Panc1 (cell line): ENCODE measurements around the gene MACIR. TPM values are rescaled to one million over a fixed set of nuclear protein-coding genes. Genes with fewer than 3 reads are reported as not detected.

ENCODE experiments used
- ATAC-seq: fragments of 200-7000 bp; cut with Tn5 transposase; 2 replicates; pipeline ENCODE4 v1.9.1; 2020; ENCODE audit warnings: mild to moderate bottlenecking, moderate library complexity
- BruUV-seq: library from RNA; stranded (reverse); fragments of 400-500 nt; replicated peaks from 2 replicates; lab custom pipeline; 2021; lab: Mats Ljungman, UMichigan
- CTCF ChIA-PET: fragments of 300-600 bp; sonication (Branson Sonifier 250); formaldehyde crosslinking; loops from one replicate; lab custom pipeline; 2022; ENCODE audit warnings: antibody characterized with exemption; lab: Charles Lee
- POLR2A ChIA-PET: fragments of 300-600 bp; sonication (Branson Sonifier 250); formaldehyde crosslinking; loops from one replicate; lab custom pipeline; 2022; ENCODE audit warnings: antibody characterized with exemption; lab: Charles Lee
- DNase-seq: peaks from one replicate; pipeline ENCODE4 v3.0.0-alpha.2; 2010; ENCODE audit warnings: low read depth, low spot score
- H3K27ac ChIP-seq: 2 replicates; pipeline ENCODE4 v1.5.1; 2011; ENCODE audit warnings: mild to moderate bottlenecking, low read length, inconsistent platforms
- H3K27me3 ChIP-seq: fragments of 200-500 bp; sonication (Bioruptor generic); 2 replicates; pipeline ENCODE4 v1.6.0; 2014; ENCODE audit warnings: low read length, inconsistent platforms; ENCODE audit not compliant: control insufficient read depth, insufficient read depth
- H3K36me3 ChIP-seq: fragments of 200-500 bp; sonication (Bioruptor generic); 2 replicates; pipeline ENCODE4 v1.5.1; 2014; ENCODE audit warnings: inconsistent platforms, mild to moderate bottlenecking, low read length, moderate library complexity; ENCODE audit not compliant: control insufficient read depth, insufficient read depth
- H3K4me1 ChIP-seq: 2 replicates; pipeline ENCODE4 v1.5.1; 2011; ENCODE audit warnings: inconsistent platforms, mild to moderate bottlenecking, low read length, moderate library complexity; ENCODE audit not compliant: control insufficient read depth, insufficient read depth
- H3K4me3 ChIP-seq, 2 experiments: 2 replicates each; pipeline ENCODE4 v1.5.1; 2011 to 2012; ENCODE audit warnings: low read depth in 2 of 2, low read length in 2 of 2, mild to moderate bottlenecking in 2 of 2, inconsistent platforms in 1 of 2, moderate library complexity in 1 of 2
- H3K9me3 ChIP-seq: fragments of 200-500 bp; sonication (Bioruptor generic); 2 replicates; pipeline ENCODE4 v1.5.1; 2014; ENCODE audit warnings: low read depth, mild to moderate bottlenecking, inconsistent platforms, low read length, moderate library complexity; ENCODE audit not compliant: control insufficient read depth, insufficient read depth
- POLR2AphosphoS5 ChIP-seq: IDR thresholded peaks from 2 replicates; pipeline ENCODE4 v1.6.1; 2012; ENCODE audit warnings: mild to moderate bottlenecking, low read depth, low read length, moderate library complexity
- SIN3A ChIP-seq: IDR thresholded peaks from 2 replicates; pipeline ENCODE4 v1.6.1; 2012; ENCODE audit warnings: low read depth, mild to moderate bottlenecking, low read length, moderate library complexity, borderline replicate concordance; ENCODE audit not compliant: insufficient read depth
- TCF7L2 ChIP-seq: IDR thresholded peaks from 2 replicates; pipeline ENCODE4 v1.6.1; 2011; ENCODE audit warnings: mild to moderate bottlenecking, low read depth, low read length, inconsistent platforms
- in situ Hi-C: cut with HindIII; loops from 2 replicates; pipeline ENCODE4 v1.10.0; 2016; ENCODE audit warnings: low sequenced_read_pairs, low pct_unique_long_range_greater_than_20kb
- intact Hi-C: fragments of 100-400 bp; cut with micrococcal nuclease; formaldehyde crosslinking; loops from one replicate; pipeline ENCODE4 v1.10.0; 2022; ENCODE audit not compliant: unreplicated experiment
- total RNA-seq: library from RNA; stranded (reverse); gene quantifications from one replicate; pipeline ENCODE4 v1.2.1, GENCODE V29; 2021; ENCODE audit not compliant: unreplicated experiment
- TF ChIP-seq, protein P1 (sequence below), 2 experiments: IDR thresholded peaks; 2 replicates each; pipeline ENCODE4 v1.6.1; 2011 to 2012; ENCODE audit warnings: low read depth in 2 of 2, control low read depth in 1 of 2, low read length in 1 of 2, mild to moderate bottlenecking in 1 of 2, moderate library complexity in 1 of 2; ENCODE audit not compliant: insufficient read depth in 1 of 2
- TF ChIP-seq, protein P2 (sequence below): fragments of 450-650 bp; IDR thresholded peaks from 2 replicates; pipeline ENCODE4 v1.5.1; 2017; ENCODE audit warnings: mild to moderate bottlenecking

The MACIR gene
- total RNA-seq, 1 experiment from 2014 or later = 11.0 TPM

DNA sequence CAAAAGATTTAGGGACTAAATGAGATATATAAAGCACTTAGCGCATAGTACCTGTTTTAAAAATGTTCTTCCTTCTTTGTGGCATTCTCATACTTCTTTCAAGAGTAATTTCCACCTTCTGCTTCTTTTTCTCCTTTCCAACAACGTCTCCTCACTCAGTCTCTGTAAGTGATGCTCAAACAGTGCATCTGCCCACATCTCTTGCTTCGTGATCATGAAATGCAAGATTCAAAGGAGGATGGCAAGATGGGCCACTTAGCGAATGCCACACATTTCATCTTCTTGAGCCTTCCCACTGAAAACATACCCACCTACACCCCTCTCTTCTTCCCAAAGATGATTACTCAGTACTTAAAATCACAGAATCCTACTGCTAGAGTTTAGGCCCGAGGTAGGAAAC is 36.9 kb downstream of the MACIR start:
- ChIA-PET CTCF (no interaction called here), POLR2A (no interaction called here)
- in situ Hi-C loops = no loop called here

DNA sequence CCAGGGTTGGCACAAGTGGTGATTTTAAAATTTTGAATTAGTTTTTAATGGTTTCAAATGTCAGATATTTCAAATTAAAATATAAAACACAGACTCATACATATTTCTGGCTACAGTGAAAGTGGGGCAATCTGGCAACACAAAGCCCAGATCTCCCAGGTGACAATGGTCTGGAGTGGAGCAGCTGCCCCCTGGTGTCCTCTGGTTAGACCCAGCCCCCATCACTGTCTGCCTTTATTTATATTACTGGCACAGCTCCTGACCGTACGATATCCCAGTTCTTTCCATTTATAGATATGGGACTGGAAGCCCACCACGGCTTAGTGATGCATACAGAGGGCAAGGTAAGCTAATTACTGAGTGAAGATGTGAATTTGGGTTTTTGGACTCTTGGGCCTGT is 37.3 kb downstream of the MACIR start:
- TF ChIP-seq, protein P1, sequence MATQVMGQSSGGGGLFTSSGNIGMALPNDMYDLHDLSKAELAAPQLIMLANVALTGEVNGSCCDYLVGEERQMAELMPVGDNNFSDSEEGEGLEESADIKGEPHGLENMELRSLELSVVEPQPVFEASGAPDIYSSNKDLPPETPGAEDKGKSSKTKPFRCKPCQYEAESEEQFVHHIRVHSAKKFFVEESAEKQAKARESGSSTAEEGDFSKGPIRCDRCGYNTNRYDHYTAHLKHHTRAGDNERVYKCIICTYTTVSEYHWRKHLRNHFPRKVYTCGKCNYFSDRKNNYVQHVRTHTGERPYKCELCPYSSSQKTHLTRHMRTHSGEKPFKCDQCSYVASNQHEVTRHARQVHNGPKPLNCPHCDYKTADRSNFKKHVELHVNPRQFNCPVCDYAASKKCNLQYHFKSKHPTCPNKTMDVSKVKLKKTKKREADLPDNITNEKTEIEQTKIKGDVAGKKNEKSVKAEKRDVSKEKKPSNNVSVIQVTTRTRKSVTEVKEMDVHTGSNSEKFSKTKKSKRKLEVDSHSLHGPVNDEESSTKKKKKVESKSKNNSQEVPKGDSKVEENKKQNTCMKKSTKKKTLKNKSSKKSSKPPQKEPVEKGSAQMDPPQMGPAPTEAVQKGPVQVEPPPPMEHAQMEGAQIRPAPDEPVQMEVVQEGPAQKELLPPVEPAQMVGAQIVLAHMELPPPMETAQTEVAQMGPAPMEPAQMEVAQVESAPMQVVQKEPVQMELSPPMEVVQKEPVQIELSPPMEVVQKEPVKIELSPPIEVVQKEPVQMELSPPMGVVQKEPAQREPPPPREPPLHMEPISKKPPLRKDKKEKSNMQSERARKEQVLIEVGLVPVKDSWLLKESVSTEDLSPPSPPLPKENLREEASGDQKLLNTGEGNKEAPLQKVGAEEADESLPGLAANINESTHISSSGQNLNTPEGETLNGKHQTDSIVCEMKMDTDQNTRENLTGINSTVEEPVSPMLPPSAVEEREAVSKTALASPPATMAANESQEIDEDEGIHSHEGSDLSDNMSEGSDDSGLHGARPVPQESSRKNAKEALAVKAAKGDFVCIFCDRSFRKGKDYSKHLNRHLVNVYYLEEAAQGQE (IDR thresholded peaks at IDR 0.05; ENCODE audit: insufficient read depth in 1 of 2, low read depth in 2 of 2, low read length in 1 of 2) = no peak
- TF ChIP-seq, protein P2, sequence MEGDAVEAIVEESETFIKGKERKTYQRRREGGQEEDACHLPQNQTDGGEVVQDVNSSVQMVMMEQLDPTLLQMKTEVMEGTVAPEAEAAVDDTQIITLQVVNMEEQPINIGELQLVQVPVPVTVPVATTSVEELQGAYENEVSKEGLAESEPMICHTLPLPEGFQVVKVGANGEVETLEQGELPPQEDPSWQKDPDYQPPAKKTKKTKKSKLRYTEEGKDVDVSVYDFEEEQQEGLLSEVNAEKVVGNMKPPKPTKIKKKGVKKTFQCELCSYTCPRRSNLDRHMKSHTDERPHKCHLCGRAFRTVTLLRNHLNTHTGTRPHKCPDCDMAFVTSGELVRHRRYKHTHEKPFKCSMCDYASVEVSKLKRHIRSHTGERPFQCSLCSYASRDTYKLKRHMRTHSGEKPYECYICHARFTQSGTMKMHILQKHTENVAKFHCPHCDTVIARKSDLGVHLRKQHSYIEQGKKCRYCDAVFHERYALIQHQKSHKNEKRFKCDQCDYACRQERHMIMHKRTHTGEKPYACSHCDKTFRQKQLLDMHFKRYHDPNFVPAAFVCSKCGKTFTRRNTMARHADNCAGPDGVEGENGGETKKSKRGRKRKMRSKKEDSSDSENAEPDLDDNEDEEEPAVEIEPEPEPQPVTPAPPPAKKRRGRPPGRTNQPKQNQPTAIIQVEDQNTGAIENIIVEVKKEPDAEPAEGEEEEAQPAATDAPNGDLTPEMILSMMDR = no peak
- TF ChIP-seq TCF7L2 = no peak
- TF ChIP-seq POLR2AphosphoS5 = no peak
- TF ChIP-seq SIN3A = no peak
- Histone ChIP-seq H3K36me3 (no peaks in the 10 kb centered on the region), H3K9me3 (no peaks in the 10 kb centered on the region), H3K27ac (no peak overlapping the region), H3K4me1 (no peaks in the 10 kb centered on the region), H3K4me3 (no peak overlapping the region), H3K27me3 (no peaks in the 10 kb centered on the region)
- in situ Hi-C loops = no loop called here
- POLR2A ChIA-PET = no interaction called here
- DNase-seq (no peak), ATAC-seq (no peak)
- intact Hi-C loops = no loop called here
- BruUV-seq = no TSS peak
- CTCF ChIA-PET = no interaction called here

More for the DNA sequence above, 36.9 kb downstream of the MACIR start:
- DNase-seq (no peak), ATAC-seq (no peak)
- no TSS peak for BruUV-seq
- Histone ChIP-seq H3K4me3 (no peak overlapping the region), H3K9me3 (no peaks in the 10 kb centered on the region), H3K36me3 (no peaks in the 10 kb centered on the region), H3K27ac (no peak overlapping the region), H3K4me1 (no peaks in the 10 kb centered on the region), H3K27me3 (no peaks in the 10 kb centered on the region)
- TF ChIP-seq SIN3A (no peak), TCF7L2 (no peak), POLR2AphosphoS5 (no peak)
- TF ChIP-seq, protein P2 = no peak
- TF ChIP-seq, protein P1 (IDR thresholded peaks at IDR 0.05; ENCODE audit: insufficient read depth in 1 of 2, low read depth in 2 of 2, low read length in 1 of 2) = no peak
- intact Hi-C loops = no loop called here
